Measurements from ENCODE around the gene HNRNPUL1. TPM values are rescaled to one million over a fixed set of nuclear protein-coding genes. Genes with fewer than 3 reads are reported as not detected.
"Not testable (repeated sequence)": the region's sequence is repeated elsewhere in the genome, so short reads cannot be mapped to it uniquely, and the experiment has no call there.

Gene HNRNPUL1
- total and polyA plus RNA-seq, 3 donors from 2014 or later, result 192 to 230 (median 197) TPM

DNA sequence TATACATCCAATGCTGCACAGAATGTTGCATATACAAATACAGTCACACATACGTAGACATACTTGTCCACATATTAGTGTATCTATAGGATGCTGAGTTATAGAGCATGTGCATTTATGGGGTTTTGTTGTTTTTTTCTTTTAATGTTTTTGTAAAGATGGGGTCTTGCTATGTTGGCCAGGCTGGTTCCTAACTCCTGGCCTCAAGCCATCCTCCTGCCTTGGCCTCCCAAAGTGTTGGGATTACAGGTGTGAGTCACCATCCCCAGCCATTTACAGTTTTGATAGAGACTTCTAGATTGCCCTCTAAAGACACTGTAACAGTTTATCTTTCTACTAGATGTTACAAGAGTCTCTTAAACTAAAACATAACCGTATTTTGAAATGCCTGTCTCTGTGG lies 14.3 kb downstream of the HNRNPUL1 start:
- TF ChIP-seq POLR2A (IDR thresholded peaks at IDR 0.05), result no peak
- TF ChIP-seq, protein P1, sequence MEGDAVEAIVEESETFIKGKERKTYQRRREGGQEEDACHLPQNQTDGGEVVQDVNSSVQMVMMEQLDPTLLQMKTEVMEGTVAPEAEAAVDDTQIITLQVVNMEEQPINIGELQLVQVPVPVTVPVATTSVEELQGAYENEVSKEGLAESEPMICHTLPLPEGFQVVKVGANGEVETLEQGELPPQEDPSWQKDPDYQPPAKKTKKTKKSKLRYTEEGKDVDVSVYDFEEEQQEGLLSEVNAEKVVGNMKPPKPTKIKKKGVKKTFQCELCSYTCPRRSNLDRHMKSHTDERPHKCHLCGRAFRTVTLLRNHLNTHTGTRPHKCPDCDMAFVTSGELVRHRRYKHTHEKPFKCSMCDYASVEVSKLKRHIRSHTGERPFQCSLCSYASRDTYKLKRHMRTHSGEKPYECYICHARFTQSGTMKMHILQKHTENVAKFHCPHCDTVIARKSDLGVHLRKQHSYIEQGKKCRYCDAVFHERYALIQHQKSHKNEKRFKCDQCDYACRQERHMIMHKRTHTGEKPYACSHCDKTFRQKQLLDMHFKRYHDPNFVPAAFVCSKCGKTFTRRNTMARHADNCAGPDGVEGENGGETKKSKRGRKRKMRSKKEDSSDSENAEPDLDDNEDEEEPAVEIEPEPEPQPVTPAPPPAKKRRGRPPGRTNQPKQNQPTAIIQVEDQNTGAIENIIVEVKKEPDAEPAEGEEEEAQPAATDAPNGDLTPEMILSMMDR (IDR thresholded peaks at IDR 0.05), result no peak
- 93 to 95% methylated on average over 2 of the region's 2 CpGs for WGBS, 2 donors
- H3K9me3 ChIP-seq, result no peaks in the 10 kb centered on the region
- H3K36me3 ChIP-seq (ENCODE audit: low read depth, missing control alignments), result no peaks in the 10 kb centered on the region
- no peak for DNase-seq
- no peaks in the 10 kb centered on the region for H3K4me1 ChIP-seq
- intact Hi-C loops (cut with DNase I; ENCODE audit: low total_unique reads), result no loop called here
- H3K27ac ChIP-seq, result no peak overlapping the region
- H3K4me3 ChIP-seq, result no peak overlapping the region
- H3K27me3 ChIP-seq, result no peaks in the 10 kb centered on the region

DNA sequence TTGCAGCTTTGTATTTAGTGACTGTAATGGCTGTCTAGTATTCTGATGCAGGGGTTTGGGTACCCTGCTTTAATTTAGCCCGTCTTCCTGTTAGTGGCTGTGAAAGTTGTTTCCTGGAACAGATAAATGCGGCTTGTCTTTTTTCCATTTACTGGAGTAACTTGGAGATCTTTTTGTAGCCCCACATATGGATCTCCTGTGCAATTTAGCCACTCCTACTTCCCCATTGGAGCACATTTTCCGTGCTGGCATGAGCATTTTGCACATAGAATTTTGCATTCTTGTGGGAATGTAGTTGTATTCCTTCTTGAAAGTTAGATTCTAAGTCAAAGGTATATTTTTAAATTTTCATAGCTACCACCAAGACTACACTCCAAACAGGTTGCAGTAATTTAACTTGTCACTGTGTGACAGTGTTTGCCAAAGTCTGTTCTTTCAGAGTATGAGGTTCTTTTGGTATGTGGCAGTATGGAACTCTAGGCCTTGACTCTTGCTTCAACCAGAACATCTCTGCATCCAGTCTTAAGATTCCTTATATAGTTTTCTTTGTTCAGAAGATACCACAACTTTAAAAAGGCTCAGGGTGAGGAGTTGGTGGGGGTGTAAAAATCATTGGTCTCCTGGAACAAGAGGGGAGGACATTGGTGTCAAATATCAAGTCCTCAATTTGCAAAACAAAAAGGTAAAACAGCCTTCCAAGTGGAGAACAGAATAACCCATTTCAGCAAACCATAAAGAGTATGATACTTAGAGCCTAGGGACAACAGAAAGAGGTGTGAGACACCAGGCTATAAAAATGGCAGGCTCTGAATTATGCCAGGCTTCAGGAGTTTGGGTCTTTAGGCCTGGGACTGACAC lies 24.7 kb downstream of the HNRNPUL1 start:
- H3K27ac ChIP-seq, result no peak overlapping the region
- DNase-seq, result no peak
- intact Hi-C loops (cut with DNase I; ENCODE audit: low total_unique reads), result no loop called here
- H3K4me1 ChIP-seq, result no peaks in the 10 kb centered on the region
- no peaks in the 10 kb centered on the region for H3K9me3 ChIP-seq
- no peaks in the 10 kb centered on the region for H3K36me3 ChIP-seq (ENCODE audit: low read depth, missing control alignments)
- TF ChIP-seq, protein P1 (IDR thresholded peaks at IDR 0.05), result no peak
- no peak for TF ChIP-seq POLR2A (IDR thresholded peaks at IDR 0.05)
- WGBS, 2 donors, result 87 to 88% methylated on average over 3 of the region's 3 CpGs
- no peak overlapping the region for H3K4me3 ChIP-seq
- H3K27me3 ChIP-seq, result no peaks in the 10 kb centered on the region

DNA sequence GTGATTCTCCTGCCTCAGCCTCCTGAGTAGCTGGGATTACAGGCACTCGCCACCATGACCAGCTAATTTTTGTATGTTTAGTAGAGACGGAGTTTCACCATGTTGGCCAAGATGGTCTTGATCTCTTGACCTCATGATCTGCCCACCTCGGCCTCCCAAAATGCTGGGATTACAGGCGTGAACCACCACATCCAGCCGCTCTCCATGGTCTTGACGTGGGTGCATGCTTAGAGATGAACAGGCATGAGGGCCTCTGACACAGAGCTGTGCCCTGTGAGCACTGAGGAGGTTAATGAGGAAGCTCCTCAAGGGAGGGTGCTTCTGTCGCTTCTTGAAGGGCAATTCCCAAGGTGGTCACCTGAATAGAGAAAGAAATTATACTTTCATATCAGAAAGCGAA lies 25.6 kb downstream of the HNRNPUL1 start:
- DNase-seq; H3K36me3 ChIP-seq (ENCODE audit: low read depth, missing control alignments); H3K4me3 ChIP-seq; H3K27me3 ChIP-seq; H3K27ac ChIP-seq; intact Hi-C loops (cut with DNase I; ENCODE audit: low total_unique reads); H3K4me1 ChIP-seq; H3K9me3 ChIP-seq: not testable (repeated sequence)
- 93 to 95% methylated on average over 8 of the region's 8 CpGs for WGBS, 2 donors

DNA sequence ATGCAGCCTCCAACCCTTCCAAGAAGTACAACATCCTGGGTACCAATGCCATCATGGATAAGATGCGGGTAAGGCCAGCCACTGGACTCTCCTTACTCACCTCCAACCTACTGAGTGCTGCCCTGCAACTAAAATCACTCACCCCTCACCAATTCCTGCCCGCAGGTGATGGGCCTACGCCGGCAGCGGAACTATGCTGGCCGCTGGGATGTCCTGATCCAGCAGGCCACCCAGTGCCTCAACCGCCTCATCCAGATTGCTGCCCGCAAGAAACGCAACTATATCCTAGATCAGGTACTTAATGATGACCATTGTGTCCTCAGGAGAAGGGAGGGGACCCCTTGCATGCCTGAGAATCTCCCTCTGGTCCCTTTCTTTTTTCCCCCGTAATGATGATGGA lies 30.2 kb downstream of the HNRNPUL1 start:
- H3K4me1 ChIP-seq, result peaks cover 23% of the 10 kb centered on the region
- intact Hi-C loops (cut with DNase I; ENCODE audit: low total_unique reads), result no loop called here
- DNase-seq, result no peak
- no peaks in the 10 kb centered on the region for H3K27me3 ChIP-seq
- 94 to 97% methylated on average over 10 of the region's 10 CpGs for WGBS, 2 donors
- no peak overlapping the region for H3K27ac ChIP-seq
- peaks cover 3% of the 10 kb centered on the region for H3K36me3 ChIP-seq (ENCODE audit: low read depth, missing control alignments)
- no peak for TF ChIP-seq POLR2A (IDR thresholded peaks at IDR 0.05)
- TF ChIP-seq, protein P1 (IDR thresholded peaks at IDR 0.05), result no peak
- no peaks in the 10 kb centered on the region for H3K9me3 ChIP-seq
- H3K4me3 ChIP-seq, result no peak overlapping the region

DNA sequence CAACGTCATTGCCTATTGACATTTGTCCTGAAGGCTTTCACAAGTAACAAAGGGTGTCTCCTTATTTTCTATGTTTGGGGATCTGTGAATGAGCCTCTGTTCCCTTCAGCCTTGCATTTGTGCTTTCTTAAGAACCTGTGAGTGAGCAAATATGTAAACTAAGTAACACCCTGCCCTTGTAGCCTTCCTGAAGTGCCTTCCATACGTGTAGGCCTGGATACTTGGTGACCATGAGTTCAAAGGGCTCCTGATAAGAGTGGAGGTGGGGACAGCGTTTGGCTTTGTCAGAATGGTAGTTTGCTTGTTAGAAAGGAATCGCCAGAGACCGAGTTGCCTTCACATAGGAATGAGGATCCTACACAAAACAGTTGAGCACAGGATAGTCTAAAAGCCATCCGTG lies 31.3 kb downstream of the HNRNPUL1 start:
- Histone ChIP-seq H3K4me3 (no peak overlapping the region), H3K27me3 (no peaks in the 10 kb centered on the region), H3K27ac (no peak overlapping the region), H3K9me3 (no peaks in the 10 kb centered on the region), H3K36me3 (ENCODE audit: low read depth, missing control alignments) (peaks cover 3% of the 10 kb centered on the region), H3K4me1 (peaks cover 32% of the 10 kb centered on the region)
- DNase-seq, result no peak
- 69 to 77% methylated on average over 6 of the region's 6 CpGs for WGBS, 2 donors
- TF ChIP-seq, protein P1 (IDR thresholded peaks at IDR 0.05), result no peak
- no peak for TF ChIP-seq POLR2A (IDR thresholded peaks at IDR 0.05)
- intact Hi-C loops (cut with DNase I; ENCODE audit: low total_unique reads), result no loop called here
